GM15510 (cell line): Measurements from ENCODE around the gene ZNF558.

ENCODE experiments used
- POLR2A ChIP-seq: IDR thresholded peaks from 3 replicates; pipeline ENCODE4 v1.6.1; 2011; ENCODE audit warnings: borderline replicate concordance; ENCODE audit not compliant: insufficient read length; ENCODE audit errors: extremely low read depth

Gene ZNF558

DNA sequence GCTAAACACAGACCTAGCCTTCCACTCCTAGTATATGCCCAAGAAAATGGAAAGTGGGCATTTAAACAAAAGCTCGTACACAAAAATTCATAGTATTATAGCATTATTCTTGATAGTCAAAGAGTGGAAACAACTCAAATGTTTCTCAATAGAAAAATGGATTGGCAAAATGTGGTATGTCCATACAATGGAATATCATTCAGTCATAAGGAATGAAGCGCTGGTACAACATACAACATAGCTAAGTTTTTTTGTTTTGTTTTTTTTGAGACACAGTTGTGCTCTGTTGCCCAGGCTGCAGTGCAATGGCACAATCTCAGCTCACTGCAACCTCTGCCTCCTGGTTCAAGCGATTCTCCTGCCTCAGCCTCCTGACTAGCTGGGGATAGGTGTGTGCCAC is 11.9 kb downstream of the ZNF558 start:
- TF ChIP-seq POLR2A = no peak

DNA sequence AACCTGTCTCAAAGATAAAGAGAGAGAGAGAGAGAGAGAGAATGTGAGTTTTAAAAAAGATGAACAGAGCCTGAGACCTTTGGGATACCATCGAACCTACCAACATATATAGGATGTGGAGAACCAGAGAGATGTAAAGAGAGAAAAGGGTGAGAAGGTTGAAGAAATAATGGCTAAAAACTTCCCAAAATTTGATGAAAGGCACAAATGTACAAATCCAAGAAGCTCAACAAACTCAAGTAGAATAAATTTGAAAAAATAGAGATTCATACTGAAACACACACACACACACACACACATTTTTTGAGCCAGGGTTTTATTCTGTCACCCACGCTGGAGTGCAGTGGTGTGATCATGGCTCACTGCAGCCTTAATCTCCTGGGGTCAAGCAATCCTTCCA is 16.3 kb downstream of the ZNF558 start:
- no peak for TF ChIP-seq POLR2A

GRCh38 chr19:8814176-8814575 is 17.9 kb downstream of the ZNF558 start:
- no peak for TF ChIP-seq POLR2A

DNA sequence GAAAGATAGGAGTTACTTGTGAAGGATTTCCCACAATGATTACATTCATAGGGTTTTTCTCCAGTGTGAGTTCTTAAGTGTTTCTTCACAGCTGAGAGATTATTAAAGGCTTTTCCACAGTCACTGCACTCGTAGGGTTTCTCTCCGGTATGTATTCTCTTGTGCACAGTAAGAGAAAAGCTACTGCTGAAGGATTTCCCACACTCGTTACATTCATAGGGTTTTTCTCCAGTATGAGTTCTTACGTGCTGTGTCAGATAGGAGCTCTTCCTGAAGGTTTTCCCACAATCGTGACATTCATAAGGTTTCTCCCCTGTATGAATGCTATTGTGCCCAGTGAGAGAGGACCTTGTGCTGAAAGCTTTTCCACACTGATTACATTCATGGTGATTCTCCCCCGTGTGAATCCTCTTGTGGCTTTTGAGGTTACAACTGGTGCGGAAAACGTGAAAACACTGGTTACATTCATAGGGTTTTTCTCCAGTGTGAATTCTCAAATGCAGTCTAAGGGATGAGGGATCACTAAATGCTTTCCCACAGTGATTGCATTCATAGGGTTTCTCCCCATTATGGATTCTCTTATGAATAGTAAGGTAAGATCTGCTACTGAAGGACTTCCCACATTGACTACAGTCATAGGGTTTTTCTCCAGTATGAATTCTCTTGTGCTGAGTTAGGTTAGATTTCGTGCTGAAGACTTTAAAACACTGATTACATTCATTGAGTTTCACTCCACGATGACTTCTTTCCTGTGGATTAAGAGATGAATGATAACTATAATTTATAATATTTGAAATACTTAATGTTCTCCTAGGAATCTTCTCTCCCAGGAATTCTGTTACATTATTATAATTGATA is 20.6 kb downstream of the ZNF558 start:
- no peak for TF ChIP-seq POLR2A

DNA sequence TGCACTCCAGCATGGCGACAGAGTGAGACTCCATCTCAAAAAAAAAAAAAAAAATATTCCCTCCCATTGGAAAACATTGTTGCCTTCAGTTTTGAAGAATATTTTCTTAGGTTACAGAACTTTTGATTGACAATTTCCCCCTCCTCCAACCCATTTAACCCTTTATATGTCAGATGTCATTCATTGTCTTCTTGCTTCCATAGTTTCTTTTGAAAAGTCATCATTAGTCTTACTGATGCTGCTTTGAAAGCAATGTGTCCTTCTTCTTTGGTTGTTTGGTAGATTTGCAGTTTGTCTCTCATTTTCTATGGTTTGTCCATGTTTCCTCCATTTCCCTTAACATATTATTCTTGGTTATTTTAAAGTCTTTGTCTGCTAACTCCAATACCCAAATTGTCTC is 25.4 kb downstream of the ZNF558 start:
- no peak for TF ChIP-seq POLR2A

- TF ChIP-seq POLR2A = no peak
Measured at GRCh38 chr19:8794823-8795222, 37.3 kb downstream of the ZNF558 start.
